ENCODE data around the gene GOLGA8J.
"Not testable (repeated sequence)": the region's sequence is repeated elsewhere in the genome, so short reads cannot be mapped to it uniquely, and the experiment has no call there.

GOLGA8J gene

DNA sequence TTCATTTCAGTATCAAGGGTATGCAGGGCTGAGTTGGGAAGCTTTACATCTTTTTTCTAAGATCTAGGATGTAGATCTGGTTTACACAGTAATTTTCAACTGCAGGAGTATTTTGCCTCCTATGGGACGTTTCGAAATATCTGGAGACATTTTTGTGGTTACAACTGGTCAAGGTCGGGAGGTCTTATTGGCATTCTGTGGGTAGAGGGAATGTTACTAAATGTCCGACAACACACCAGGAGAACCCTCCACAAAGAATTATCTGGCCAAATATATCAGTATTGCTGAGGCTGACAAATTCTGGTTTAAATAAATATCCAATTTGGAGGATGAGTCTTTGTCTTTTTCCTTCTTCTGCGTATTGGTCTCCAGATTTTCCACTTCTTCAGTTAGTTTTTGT is 1.9 kb upstream of the GOLGA8J start:
- DNase-seq (ENCODE audit: low spot score) = not testable (repeated sequence)

DNA sequence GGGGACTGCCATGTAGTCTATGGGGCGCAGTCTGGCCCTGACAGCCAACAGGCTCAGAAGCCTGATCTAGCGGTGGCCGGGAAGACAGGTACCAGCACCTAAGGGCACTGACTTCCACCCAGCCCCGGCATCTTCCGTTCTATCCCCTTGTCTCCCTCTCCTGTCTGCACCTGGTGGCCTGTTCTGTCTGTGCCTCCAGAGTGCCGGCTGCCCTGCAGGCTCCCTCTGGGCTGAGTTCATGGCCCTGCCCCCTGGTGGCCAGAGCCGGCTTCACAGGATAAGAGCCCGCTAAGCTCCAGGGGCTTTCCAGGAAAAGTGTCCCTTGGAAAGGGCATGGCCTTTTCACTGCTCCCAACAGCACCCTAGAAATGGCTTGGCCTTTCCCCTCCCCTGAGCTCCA is 15.1 kb downstream of the GOLGA8J start:
- DNase-seq (ENCODE audit: low spot score) = not testable (repeated sequence)

DNA sequence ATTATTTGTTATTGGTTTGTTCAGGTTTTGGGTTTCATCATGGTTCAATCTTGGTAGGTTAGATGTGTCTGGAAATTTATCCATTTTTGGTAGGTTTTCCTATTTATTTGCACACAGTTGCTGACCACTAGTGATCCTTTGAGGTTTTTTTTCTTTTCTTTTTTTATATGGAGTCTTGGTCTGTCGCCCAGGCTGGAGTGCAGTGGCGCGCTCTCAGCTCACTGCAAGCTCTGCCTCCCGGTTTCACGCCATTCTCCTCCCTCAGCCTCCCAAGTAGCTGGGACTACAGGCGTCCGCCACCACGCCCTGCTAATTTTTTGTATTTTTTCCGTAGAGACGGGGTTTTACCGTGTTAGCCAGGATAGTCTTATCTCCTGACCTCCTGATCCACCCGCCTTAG is 20.1 kb downstream of the GOLGA8J start:
- DNase-seq (ENCODE audit: low spot score) = not testable (repeated sequence)

DNA sequence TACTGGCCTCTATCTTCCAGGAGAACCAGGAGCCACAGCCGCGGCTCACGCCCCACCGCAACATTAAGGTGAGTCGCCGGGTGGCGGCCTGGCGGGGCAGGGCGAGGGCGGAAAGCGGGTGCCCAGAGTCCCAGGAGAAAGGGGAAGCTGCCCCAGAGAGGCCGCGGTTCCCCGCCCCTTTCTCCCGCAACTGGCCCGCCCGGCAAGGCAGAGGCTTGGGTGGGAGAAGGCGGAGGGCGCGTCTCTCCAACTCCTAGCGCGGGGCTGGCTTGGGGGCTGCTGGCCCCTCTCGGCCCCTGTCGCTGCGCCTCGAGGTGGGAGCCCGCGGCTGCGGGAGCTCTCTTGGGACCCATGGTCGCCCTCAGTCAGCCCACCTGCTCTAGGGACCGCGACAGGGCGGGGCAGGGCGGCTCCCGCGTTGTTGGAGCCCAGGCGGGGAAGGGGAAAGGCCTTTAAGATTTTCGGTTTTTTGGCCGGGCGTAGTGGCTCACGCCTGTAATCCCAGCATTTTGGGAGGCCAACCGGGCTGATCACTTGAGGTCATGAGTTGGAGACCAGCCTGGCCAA is 21.3 kb downstream of the GOLGA8J start:
- not testable (repeated sequence) for DNase-seq (ENCODE audit: low spot score)

DNA sequence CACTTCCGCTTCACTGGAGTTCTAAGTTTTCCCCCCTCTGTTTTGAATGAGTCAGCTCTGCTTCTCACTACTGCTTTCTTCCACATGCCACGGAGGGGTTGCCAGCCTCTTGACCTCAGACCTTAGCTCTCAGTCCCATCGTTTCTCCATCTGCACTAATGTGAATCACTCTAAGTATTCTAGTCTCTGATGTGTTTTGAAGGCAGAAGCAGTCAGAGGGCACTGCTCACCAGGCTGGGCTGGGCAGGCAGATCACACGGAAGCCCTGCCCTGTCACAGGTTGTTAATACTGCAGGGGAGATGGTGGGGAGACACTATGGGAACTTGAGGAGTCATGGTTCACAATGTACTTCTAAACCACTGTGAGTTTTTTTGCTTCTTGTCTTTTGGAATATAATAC is 27.8 kb downstream of the GOLGA8J start:
- not testable (repeated sequence) for DNase-seq (ENCODE audit: low spot score)

DNA sequence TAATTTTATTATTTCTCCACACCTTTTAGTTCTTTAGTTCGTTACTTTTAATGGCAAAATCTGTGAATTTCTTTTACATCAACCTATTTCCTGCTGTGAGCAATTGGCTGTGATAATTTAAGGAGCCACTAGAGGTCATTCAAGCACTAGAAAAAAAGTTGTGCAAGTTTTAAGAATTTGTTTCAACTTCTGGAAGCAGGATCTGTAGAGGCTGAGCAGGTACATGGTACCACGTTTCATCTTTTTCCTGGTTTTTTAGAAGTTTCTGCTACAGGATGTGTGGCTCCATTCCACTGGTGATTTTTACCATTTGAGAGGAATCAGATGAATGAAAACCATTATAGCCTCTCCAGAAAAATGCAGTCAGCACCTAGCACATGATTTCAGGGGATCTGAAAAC is 47.3 kb downstream of the GOLGA8J start:
- not testable (repeated sequence) for DNase-seq (ENCODE audit: low spot score)

DNA sequence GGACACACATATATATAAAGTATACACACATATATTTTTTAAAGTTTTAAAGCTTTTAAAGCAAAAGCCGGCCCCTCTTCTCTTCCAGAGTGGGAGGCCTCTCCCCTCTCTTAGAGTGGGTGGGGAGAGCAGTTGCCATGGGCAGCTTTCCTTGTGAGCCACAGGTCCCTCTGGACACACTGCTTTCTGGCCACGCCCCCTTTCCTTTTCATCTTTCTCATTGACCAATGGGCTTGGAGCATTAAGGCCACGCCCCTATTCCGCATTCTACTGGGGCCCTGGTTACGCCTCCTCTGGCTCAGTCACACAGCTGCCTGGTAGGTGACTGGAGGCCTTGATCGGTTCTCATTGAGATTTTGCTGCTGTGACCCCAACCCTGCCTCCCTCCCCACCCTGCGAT is 52.0 kb downstream of the GOLGA8J start, which contains the start of gene GOLGA8T:
Gene GOLGA8T, plus strand, starts transcription at position 301 of the 400 bp plus-strand sequence. Its CDS starts 98 bp downstream, at position 399.
- not testable (repeated sequence) for DNase-seq (ENCODE audit: low spot score)
